Neural cell (in vitro differentiated cells): ENCODE results near the gene CFAP58. TPM values are rescaled to one million over a fixed set of nuclear protein-coding genes. Genes with fewer than 3 reads are reported as not detected.

Experiments used
- H2AFZ ChIP-seq: fragments of 200-600, 300-800 bp; sonication (generic), shearing (Covaris generic); 2 replicates; pipeline ENCODE4 v1.6.0; 2014; ENCODE audit warnings: low read depth, mild to moderate bottlenecking, antibody characterized with exemption, low read length, moderate library complexity
- H3F3A ChIP-seq: fragments of 200-600 bp; shearing (Covaris generic); 2 replicates; pipeline ENCODE4 v1.6.1; 2016; ENCODE audit warnings: mild to moderate bottlenecking, moderate library complexity, mixed read lengths, antibody characterized with exemption, low read length; ENCODE audit not compliant: insufficient read depth, poor library complexity, severe bottlenecking
- H3K27ac ChIP-seq: fragments of 200-600, 300-800 bp; sonication (generic), shearing (Covaris generic); 2 replicates; pipeline ENCODE4 v1.5.1; 2014; ENCODE audit warnings: mild to moderate bottlenecking, low read length, moderate library complexity
- H3K27me3 ChIP-seq: fragments of 300-800, 200-600 bp; sonication (generic), shearing (Covaris generic); 2 replicates; pipeline ENCODE4 v1.6.0; 2014; ENCODE audit warnings: mild to moderate bottlenecking, low read depth, low read length, moderate library complexity; ENCODE audit not compliant: insufficient read depth
- H3K36me3 ChIP-seq: fragments of 300-800, 200-600 bp; sonication (generic), shearing (Covaris generic); 2 replicates; pipeline ENCODE4 v1.5.1; 2014; ENCODE audit warnings: mild to moderate bottlenecking, antibody characterized with exemption, low read length, moderate library complexity; ENCODE audit not compliant: insufficient read depth
- H3K4me2 ChIP-seq: fragments of 300-800, 200-600 bp; sonication (generic), shearing (Covaris generic); 2 replicates; pipeline ENCODE4 v1.6.0; 2014; ENCODE audit warnings: mild to moderate bottlenecking, low read length
- H3K4me3 ChIP-seq: fragments of 300-800, 200-600 bp; sonication (generic), shearing (Covaris generic); 2 replicates; pipeline ENCODE4 v1.5.1; 2014; ENCODE audit warnings: mild to moderate bottlenecking, low read length, moderate library complexity
- H3K79me2 ChIP-seq: fragments of 200-600 bp; shearing (Covaris generic); replicated peaks from 2 replicates; pipeline ENCODE4 v1.6.0; 2014; ENCODE audit warnings: mild to moderate bottlenecking, low read length, moderate library complexity; ENCODE audit not compliant: insufficient read depth
- H3K9ac ChIP-seq: fragments of 300-800, 200-600 bp; sonication (generic), shearing (Covaris generic); 2 replicates; pipeline ENCODE4 v1.6.1; 2016; ENCODE audit warnings: mild to moderate bottlenecking, low read length, mixed read lengths
- H3K9me2 ChIP-seq: fragments of 200-600 bp; shearing (Covaris generic); 2 replicates; pipeline ENCODE4 v1.6.1; 2016; ENCODE audit warnings: mild to moderate bottlenecking, low read length, mixed read lengths; ENCODE audit not compliant: insufficient read depth
- H3K9me3 ChIP-seq: fragments of 200-600, 300-800 bp; sonication (generic), shearing (Covaris generic); 2 replicates; pipeline ENCODE4 v1.6.1; 2016; ENCODE audit warnings: mild to moderate bottlenecking, mixed run types, low read length, moderate library complexity, mixed read lengths
- H4K20me1 ChIP-seq: fragments of 200-600 bp; shearing (Covaris generic); 2 replicates; pipeline ENCODE4 v1.6.1; 2016; ENCODE audit warnings: mild to moderate bottlenecking, mixed run types; ENCODE audit not compliant: insufficient read depth
- EP300 ChIP-seq: fragments of 450-650 bp; conservative IDR thresholded peaks from 2 replicates; pipeline ENCODE4 v1.6.1; 2014; ENCODE audit warnings: antibody characterized with exemption, mild to moderate bottlenecking, moderate library complexity; ENCODE audit not compliant: poor library complexity, severe bottlenecking
- EZH2 ChIP-seq: fragments of 200-600, 300-800 bp; shearing (Covaris generic), sonication (generic); IDR thresholded peaks from 2 replicates; pipeline ENCODE4 v1.6.1; 2014; ENCODE audit warnings: antibody characterized with exemption, low read length, borderline replicate concordance, mild to moderate bottlenecking; ENCODE audit not compliant: insufficient read depth, poor library complexity, severe bottlenecking
- MXI1 ChIP-seq: fragments of 450-650 bp; conservative IDR thresholded peaks from 2 replicates; pipeline ENCODE4 v1.6.1; 2014; ENCODE audit warnings: antibody characterized with exemption, mild to moderate bottlenecking; ENCODE audit not compliant: poor library complexity, severe bottlenecking
- POLR2AphosphoS5 ChIP-seq: IDR thresholded peaks from 2 replicates; pipeline ENCODE4 v1.6.1; 2012
- RAD21 ChIP-seq: fragments of 450-650 bp; conservative IDR thresholded peaks from 2 replicates; pipeline ENCODE4 v1.6.1; 2014; ENCODE audit warnings: antibody characterized with exemption, mild to moderate bottlenecking, moderate library complexity
- SMC3 ChIP-seq: fragments of 450-650 bp; conservative IDR thresholded peaks from 2 replicates; pipeline ENCODE4 v1.6.1; 2014; ENCODE audit warnings: antibody characterized with exemption, mild to moderate bottlenecking, moderate library complexity; ENCODE audit not compliant: poor library complexity
- TAF1 ChIP-seq: IDR thresholded peaks from 2 replicates; pipeline ENCODE4 v1.6.1; 2012; ENCODE audit warnings: low read depth
- polyA plus RNA-seq: library from polyadenylated mRNA; depleted of rRNA; stranded (reverse); fragments of >200 nt; gene quantifications from 2 replicates; pipeline ENCODE4 v1.2.3, GENCODE V29; 2014
- TF ChIP-seq, protein P1 (sequence below): IDR thresholded peaks from 2 replicates; pipeline ENCODE4 v1.6.1; 2012; ENCODE audit warnings: borderline replicate concordance
- TF ChIP-seq, protein P2 (sequence below): fragments of 450-650 bp; IDR thresholded peaks from 2 replicates; pipeline ENCODE4 v1.5.1; 2014; ENCODE audit warnings: antibody characterized with exemption, mild to moderate bottlenecking, moderate library complexity; ENCODE audit not compliant: poor library complexity, severe bottlenecking

CFAP58 gene
- polyA plus RNA-seq, 1 donor from 2014 or later = not detected

DNA sequence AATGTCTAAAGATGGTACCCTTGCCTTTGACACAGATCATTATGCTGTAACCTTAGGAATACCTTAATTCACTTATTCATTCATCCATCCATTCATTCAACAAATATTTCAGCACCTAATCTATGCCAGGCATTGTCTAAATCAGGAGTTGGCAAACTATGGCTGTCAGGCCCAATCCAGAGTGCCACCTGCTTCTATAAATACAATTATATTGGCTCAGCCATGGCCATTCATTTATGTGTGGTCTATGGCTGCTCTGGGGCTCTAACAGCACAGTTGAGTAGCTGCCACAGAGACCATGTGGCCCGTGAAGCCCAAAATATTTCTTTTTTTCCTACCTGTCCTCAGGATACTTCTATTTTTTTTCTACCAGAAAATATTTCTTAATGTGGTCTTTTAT is 9.4 kb upstream of the CFAP58 start:
- Histone ChIP-seq H3K27me3 (peaks cover 17% of the 10 kb centered on the region), H3K4me3 (no peak overlapping the region), H4K20me1 (no peaks in the 10 kb centered on the region), H3K4me2 (no peak overlapping the region), H3K27ac (no peak overlapping the region), H3K9me3 (no peaks in the 10 kb centered on the region), H3K79me2 (no peaks in the 10 kb centered on the region), H3K36me3 (no peaks in the 10 kb centered on the region), H3F3A (no peaks in the 10 kb centered on the region), H3K9me2 (no peaks in the 10 kb centered on the region), H2AFZ (no peak overlapping the region), H3K9ac (no peak overlapping the region)
- TF ChIP-seq, protein P1, sequence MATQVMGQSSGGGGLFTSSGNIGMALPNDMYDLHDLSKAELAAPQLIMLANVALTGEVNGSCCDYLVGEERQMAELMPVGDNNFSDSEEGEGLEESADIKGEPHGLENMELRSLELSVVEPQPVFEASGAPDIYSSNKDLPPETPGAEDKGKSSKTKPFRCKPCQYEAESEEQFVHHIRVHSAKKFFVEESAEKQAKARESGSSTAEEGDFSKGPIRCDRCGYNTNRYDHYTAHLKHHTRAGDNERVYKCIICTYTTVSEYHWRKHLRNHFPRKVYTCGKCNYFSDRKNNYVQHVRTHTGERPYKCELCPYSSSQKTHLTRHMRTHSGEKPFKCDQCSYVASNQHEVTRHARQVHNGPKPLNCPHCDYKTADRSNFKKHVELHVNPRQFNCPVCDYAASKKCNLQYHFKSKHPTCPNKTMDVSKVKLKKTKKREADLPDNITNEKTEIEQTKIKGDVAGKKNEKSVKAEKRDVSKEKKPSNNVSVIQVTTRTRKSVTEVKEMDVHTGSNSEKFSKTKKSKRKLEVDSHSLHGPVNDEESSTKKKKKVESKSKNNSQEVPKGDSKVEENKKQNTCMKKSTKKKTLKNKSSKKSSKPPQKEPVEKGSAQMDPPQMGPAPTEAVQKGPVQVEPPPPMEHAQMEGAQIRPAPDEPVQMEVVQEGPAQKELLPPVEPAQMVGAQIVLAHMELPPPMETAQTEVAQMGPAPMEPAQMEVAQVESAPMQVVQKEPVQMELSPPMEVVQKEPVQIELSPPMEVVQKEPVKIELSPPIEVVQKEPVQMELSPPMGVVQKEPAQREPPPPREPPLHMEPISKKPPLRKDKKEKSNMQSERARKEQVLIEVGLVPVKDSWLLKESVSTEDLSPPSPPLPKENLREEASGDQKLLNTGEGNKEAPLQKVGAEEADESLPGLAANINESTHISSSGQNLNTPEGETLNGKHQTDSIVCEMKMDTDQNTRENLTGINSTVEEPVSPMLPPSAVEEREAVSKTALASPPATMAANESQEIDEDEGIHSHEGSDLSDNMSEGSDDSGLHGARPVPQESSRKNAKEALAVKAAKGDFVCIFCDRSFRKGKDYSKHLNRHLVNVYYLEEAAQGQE = no peak
- TF ChIP-seq TAF1 (no peak), EP300 (no peak), RAD21 (no peak), POLR2AphosphoS5 (no peak), SMC3 (no peak), EZH2 (no peak), MXI1 (no peak)
- TF ChIP-seq, protein P2, sequence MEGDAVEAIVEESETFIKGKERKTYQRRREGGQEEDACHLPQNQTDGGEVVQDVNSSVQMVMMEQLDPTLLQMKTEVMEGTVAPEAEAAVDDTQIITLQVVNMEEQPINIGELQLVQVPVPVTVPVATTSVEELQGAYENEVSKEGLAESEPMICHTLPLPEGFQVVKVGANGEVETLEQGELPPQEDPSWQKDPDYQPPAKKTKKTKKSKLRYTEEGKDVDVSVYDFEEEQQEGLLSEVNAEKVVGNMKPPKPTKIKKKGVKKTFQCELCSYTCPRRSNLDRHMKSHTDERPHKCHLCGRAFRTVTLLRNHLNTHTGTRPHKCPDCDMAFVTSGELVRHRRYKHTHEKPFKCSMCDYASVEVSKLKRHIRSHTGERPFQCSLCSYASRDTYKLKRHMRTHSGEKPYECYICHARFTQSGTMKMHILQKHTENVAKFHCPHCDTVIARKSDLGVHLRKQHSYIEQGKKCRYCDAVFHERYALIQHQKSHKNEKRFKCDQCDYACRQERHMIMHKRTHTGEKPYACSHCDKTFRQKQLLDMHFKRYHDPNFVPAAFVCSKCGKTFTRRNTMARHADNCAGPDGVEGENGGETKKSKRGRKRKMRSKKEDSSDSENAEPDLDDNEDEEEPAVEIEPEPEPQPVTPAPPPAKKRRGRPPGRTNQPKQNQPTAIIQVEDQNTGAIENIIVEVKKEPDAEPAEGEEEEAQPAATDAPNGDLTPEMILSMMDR = no peak

DNA sequence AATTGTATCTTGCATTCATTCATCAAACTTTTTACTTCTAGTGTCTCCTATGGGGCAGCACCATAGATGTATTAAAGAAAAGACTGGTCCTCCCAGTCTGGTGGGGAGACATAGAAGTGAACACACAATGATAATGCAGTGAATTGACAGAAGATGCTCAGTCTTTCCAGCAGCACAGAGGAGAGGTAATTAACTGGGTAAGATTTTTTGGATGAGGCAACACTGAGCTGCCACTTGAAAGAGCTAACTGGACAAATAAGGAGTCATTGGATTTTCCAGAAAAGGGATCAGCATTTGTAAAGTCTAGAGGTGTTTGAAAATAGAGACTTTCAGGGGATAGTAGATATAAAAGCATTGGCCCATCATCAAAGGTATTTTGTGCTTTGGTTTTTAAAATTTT is 8.1 kb upstream of the CFAP58 start:
- H3K79me2 ChIP-seq = no peaks in the 10 kb centered on the region
- H3K4me3 ChIP-seq = no peak overlapping the region
- no peak overlapping the region for H2AFZ ChIP-seq
- no peaks in the 10 kb centered on the region for H3K36me3 ChIP-seq
- no peak overlapping the region for H3K4me2 ChIP-seq
- H3K27ac ChIP-seq = no peak overlapping the region
- TF ChIP-seq, protein P1 = no peak
- no peak for TF ChIP-seq EP300
- TF ChIP-seq POLR2AphosphoS5 = no peak
- no peak for TF ChIP-seq MXI1
- no peak for TF ChIP-seq TAF1
- no peak for TF ChIP-seq EZH2
- no peak for TF ChIP-seq SMC3
- TF ChIP-seq, protein P2 = no peak
- no peak for TF ChIP-seq RAD21
- no peaks in the 10 kb centered on the region for H3K9me3 ChIP-seq
- H3K9ac ChIP-seq = no peak overlapping the region
- H3F3A ChIP-seq = no peaks in the 10 kb centered on the region
- H3K27me3 ChIP-seq = peaks cover 4% of the 10 kb centered on the region
- H4K20me1 ChIP-seq = no peaks in the 10 kb centered on the region
- H3K9me2 ChIP-seq = no peaks in the 10 kb centered on the region
